ENCODE measurements around the gene LMX1A.

Gene LMX1A

DNA sequence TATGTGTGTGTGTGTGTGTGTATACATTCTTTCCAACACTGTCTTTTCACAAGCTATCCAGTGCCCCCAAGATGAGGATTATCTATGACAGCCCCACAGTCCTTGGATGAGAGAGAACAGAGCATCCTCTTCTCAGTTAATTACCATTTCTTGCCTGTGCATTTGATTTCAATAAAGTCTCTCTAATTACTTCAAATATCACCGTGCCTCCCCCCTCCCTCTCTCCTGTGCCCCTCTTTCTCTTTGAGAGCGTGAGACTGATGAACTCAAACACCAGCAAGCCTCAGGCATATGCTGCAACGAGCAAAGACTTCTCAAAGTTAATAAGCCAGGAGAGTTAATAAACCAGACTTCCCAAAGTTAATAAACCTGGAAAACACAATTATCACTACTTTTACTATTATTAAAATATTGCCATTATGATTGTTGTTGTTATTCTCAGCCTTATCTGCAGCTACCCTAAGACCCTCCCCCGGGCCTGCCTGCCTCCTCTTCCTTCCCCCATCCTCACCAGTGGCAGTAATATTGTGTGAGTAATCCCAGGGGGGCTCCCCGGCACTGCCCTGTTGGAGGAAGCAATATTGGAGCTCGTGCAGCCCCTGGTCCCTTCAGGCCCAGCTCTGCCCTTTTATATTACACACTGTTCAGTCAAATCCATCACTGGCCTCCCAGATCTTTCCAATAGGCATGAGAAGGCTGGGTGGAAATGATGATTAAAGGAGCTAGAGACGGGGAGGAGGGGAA, 30.9 kb downstream of the LMX1A start:
- no peak overlapping the region for H3K4me3 Mint-ChIP-seq
- no peaks in the 10 kb centered on the region for H3K4me1 Mint-ChIP-seq
- ATAC-seq (replicated peaks) = no peak
- no peaks in the 10 kb centered on the region for H3K36me3 Mint-ChIP-seq
- no peak overlapping the region for H3K27ac Mint-ChIP-seq
- DNase-seq = no peak
- H3K9me3 Mint-ChIP-seq = peaks cover 6 to 7% of the 10 kb centered on the region in 2 donors
- peaks cover 37 to 41% of the 10 kb centered on the region in 2 donors for H3K27me3 Mint-ChIP-seq

- DNase-seq (no peak), ATAC-seq (replicated peaks) (no peak)
- Mint-ChIP-seq H3K36me3 (no peaks in the 10 kb centered on the region), H3K4me3 (no peak overlapping the region), H3K27me3 (peaks cover 37% of the 10 kb centered on the region in 2 donors), H3K9me3 (peaks cover 6 to 7% of the 10 kb centered on the region in 2 donors), H3K4me1 (no peaks in the 10 kb centered on the region), H3K27ac (no peak overlapping the region)
Measured at GRCh38 chr1:165324050-165324449, 32.5 kb downstream of the LMX1A start.

- H3K9me3 Mint-ChIP-seq = peaks cover 4 to 7% of the 10 kb centered on the region in 2 donors
- H3K27me3 Mint-ChIP-seq = peaks cover 38 to 50% of the 10 kb centered on the region in 2 donors
- DNase-seq (no peak), ATAC-seq (replicated peaks) (no peak)
- H3K4me3 Mint-ChIP-seq = no peak overlapping the region
- no peaks in the 10 kb centered on the region for H3K36me3 Mint-ChIP-seq
- H3K27ac Mint-ChIP-seq = no peak overlapping the region
- no peaks in the 10 kb centered on the region for H3K4me1 Mint-ChIP-seq
Measured at GRCh38 chr1:165317612-165318011, 38.9 kb downstream of the LMX1A start.

DNA sequence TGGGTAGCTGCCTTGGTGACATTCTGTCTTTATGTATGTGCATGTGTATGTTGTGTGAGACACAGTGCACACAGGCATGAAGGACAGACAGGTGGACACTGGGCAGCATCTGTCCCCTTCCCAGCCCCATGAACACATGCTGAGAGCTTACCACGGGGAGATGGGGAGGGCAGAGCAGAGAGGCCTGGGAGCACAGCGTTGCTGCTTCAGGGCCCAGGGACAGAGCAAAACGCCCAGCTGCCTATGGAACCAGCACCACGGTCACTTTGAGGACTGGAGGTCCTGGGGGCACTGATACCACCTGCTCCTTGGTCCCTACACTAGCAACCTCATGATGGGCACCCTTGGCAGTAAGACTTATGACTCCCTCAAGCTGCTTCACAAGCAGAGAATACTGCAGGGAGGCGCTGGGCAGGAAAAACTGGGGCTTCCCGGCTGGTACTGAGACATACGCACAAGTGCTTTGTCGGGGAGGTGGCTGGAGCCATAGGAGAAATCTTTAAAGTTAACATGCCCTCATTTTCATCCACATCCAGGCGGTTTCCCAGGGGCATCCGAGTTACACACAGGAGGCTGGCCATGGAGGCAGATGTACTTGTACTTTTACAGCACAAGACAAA, 40.3 kb downstream of the LMX1A start:
- peaks cover 0 to 5% of the 10 kb centered on the region in 2 donors for H3K9me3 Mint-ChIP-seq
- H3K36me3 Mint-ChIP-seq = no peaks in the 10 kb centered on the region
- H3K4me3 Mint-ChIP-seq = no peak overlapping the region
- DNase-seq = no peak
- H3K27ac Mint-ChIP-seq = no peak overlapping the region
- H3K4me1 Mint-ChIP-seq = no peaks in the 10 kb centered on the region
- ATAC-seq (replicated peaks) = no peak
- peaks cover 34 to 46% of the 10 kb centered on the region in 2 donors for H3K27me3 Mint-ChIP-seq

GRCh38 chr1:165315481-165315880, 41.0 kb downstream of the LMX1A start:
- Mint-ChIP-seq H3K27me3 (peaks cover 31 to 41% of the 10 kb centered on the region in 2 donors), H3K9me3 (peaks cover 0 to 4% of the 10 kb centered on the region in 2 donors), H3K27ac (no peak overlapping the region), H3K4me1 (no peaks in the 10 kb centered on the region), H3K36me3 (no peaks in the 10 kb centered on the region), H3K4me3 (no peak overlapping the region)
- DNase-seq (no peak), ATAC-seq (replicated peaks) (no peak)

GRCh38 chr1:165313903-165314302, 42.6 kb downstream of the LMX1A start:
- Mint-ChIP-seq H3K36me3 (no peaks in the 10 kb centered on the region), H3K4me1 (no peaks in the 10 kb centered on the region), H3K4me3 (no peak overlapping the region), H3K9me3 (peaks cover 0 to 4% of the 10 kb centered on the region in 2 donors), H3K27ac (no peak overlapping the region), H3K27me3 (peaks cover 31 to 38% of the 10 kb centered on the region in 2 donors)
- no peak for ATAC-seq (replicated peaks)
- no peak for DNase-seq

GRCh38 chr1:165312591-165312990, 43.9 kb downstream of the LMX1A start:
- no peaks in the 10 kb centered on the region for H3K4me1 Mint-ChIP-seq
- no peak overlapping the region for H3K4me3 Mint-ChIP-seq
- H3K27me3 Mint-ChIP-seq = peaks cover 26 to 30% of the 10 kb centered on the region in 2 donors
- H3K27ac Mint-ChIP-seq = no peak overlapping the region
- peaks cover 0 to 4% of the 10 kb centered on the region in 2 donors for H3K9me3 Mint-ChIP-seq
- H3K36me3 Mint-ChIP-seq = no peaks in the 10 kb centered on the region
- DNase-seq = no peak
- ATAC-seq (replicated peaks) = no peak

DNA sequence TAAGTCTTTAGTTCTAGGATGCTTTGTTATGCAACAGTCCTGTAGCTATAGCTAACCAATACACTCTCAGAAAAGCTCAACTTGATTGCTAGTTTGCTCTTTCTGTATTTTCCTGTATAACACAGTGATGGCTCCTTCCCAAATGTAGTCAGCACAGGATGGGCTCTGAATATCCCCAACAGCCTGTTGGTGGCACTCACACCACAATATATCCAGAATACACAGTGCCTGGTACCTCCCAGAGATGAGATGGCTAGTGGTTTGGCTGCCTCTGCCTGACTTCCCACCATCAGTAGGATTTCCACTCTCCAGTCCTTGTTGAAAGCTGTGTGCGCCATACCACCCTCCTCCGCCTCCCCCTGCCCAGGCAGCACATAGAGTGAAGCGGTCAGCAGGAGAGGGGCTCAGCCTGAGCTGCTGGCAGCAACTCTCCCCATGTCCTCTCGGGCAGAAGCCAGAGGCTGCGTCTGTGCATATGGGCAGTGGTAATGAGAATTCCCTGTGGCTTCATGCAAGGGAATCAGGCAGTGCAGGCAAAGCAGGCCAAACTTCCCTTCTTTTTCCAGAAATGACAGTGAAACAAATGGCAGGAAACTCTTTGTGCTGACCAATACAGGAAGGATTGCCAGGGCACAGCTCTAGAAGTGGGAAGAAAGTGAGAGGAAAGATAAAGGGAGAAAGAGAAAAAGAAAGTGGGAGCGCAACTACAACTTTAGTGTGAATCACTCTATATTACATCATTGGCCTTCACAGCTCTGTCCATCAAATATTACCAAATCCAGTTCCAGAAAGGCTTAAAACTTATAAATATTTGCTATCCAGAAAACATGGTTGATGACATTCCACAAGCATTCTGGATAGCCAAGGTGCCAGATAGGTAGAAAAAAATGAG, 49.7 kb downstream of the LMX1A start:
- Mint-ChIP-seq H3K27ac (no peak overlapping the region), H3K4me1 (no peaks in the 10 kb centered on the region), H3K9me3 (peaks cover 0 to 3% of the 10 kb centered on the region in 2 donors), H3K27me3 (peaks cover 7 to 19% of the 10 kb centered on the region in 2 donors), H3K4me3 (no peak overlapping the region), H3K36me3 (no peaks in the 10 kb centered on the region)
- DNase-seq = no peak
- ATAC-seq (replicated peaks) = no peak

DNA sequence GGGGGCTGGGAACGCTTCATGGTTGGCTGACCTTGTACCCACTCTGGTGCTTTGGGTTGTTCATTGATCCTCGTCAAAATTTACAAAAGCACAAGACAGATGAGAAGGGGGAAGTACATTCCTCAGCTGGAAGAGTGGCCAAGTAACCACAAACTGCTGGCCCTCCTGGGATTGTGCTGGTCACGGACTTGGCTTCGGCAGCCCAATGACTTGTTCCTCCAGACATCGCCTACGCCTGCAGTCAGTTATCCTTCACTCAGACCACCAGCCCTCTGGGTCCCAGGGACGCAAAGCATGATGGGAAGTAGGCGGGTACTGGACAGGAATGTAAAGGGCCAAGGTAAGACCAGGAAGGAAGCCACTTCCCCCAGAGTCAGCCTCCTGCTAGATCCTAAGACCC, 53.1 kb downstream of the LMX1A start:
- ATAC-seq (replicated peaks) (no peak), DNase-seq (no peak)
- no peak overlapping the region for H3K4me3 Mint-ChIP-seq
- H3K36me3 Mint-ChIP-seq = no peaks in the 10 kb centered on the region
- peaks cover 0 to 3% of the 10 kb centered on the region in 2 donors for H3K9me3 Mint-ChIP-seq
- H3K4me1 Mint-ChIP-seq = no peaks in the 10 kb centered on the region
- H3K27me3 Mint-ChIP-seq = peaks cover 7 to 24% of the 10 kb centered on the region in 2 donors
- H3K27ac Mint-ChIP-seq = no peak overlapping the region

DNA sequence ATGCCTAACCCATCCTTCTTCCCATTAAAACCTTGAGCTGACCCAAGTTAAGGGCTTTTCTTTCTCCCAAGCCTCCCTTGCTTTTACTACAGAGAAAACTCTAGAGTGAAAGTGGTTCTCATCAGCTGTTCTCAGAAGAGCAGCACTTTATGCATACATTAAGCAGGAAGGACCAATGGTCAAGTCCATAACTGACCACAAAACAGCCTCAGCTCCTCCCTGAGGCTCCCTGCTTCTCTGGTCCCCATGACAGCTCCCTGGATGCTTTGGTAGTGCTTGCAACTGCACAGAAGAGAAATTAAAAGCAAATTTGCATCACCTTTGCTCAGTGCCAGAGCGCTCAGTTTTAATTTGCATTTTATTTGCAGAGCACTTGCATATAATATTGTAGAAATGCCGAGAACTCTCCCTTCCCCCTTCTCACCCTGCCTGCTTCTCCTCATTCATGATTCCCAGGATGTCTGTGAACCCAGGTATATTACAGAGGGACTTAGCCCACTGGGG, 56.1 kb downstream of the LMX1A start:
- DNase-seq = no peak
- H3K9me3 Mint-ChIP-seq = no peaks in the 10 kb centered on the region
- H3K4me1 Mint-ChIP-seq = no peaks in the 10 kb centered on the region
- no peaks in the 10 kb centered on the region for H3K36me3 Mint-ChIP-seq
- no peak for ATAC-seq (replicated peaks)
- no peak overlapping the region for H3K27ac Mint-ChIP-seq
- H3K4me3 Mint-ChIP-seq = no peak overlapping the region
- peaks cover 13 to 20% of the 10 kb centered on the region in 2 donors for H3K27me3 Mint-ChIP-seq

GRCh38 chr1:165298203-165298820, 58.2 kb downstream of the LMX1A start:
- H3K4me1 Mint-ChIP-seq = no peaks in the 10 kb centered on the region
- DNase-seq (no peak), ATAC-seq (replicated peaks) (no peak)
- no peaks in the 10 kb centered on the region for H3K9me3 Mint-ChIP-seq
- H3K27me3 Mint-ChIP-seq = peaks cover 8 to 13% of the 10 kb centered on the region in 2 donors
- H3K4me3 Mint-ChIP-seq = no peak overlapping the region
- no peaks in the 10 kb centered on the region for H3K36me3 Mint-ChIP-seq
- no peak overlapping the region for H3K27ac Mint-ChIP-seq

DNA sequence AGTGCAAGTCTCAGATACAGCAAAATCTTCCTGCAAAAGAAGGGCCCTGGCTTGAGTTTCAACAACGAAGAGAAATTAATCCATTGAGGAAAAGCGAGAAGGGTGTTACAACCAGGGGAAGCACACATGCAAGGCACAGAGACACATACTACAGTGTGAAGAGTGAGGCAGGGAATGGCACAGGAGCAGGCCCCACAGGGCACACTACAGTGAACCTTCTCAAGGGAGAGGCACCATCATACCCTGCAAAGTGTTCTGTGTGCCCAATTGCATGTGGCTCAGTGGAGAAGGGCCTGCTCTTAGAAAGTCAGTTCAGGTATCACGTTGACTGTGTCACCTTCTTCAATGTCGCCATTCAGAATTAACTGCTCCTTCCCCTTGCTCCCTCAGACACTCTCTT, 60.3 kb downstream of the LMX1A start:
- peak in 1 of 2 donors; percentile 25 for ATAC-seq (replicated peaks)
- H3K9me3 Mint-ChIP-seq = no peaks in the 10 kb centered on the region
- H3K27me3 Mint-ChIP-seq = peaks cover 3 to 13% of the 10 kb centered on the region in 2 donors

GRCh38 chr1:165290148-165290547, 66.4 kb downstream of the LMX1A start:
- Mint-ChIP-seq H3K4me1 (no peaks in the 10 kb centered on the region), H3K9me3 (peaks cover 0 to 4% of the 10 kb centered on the region in 2 donors), H3K4me3 (no peak overlapping the region)

More for the DNA sequence above, 60.3 kb downstream of the LMX1A start:
- no peaks in the 10 kb centered on the region for H3K36me3 Mint-ChIP-seq
- no peaks in the 10 kb centered on the region for H3K4me1 Mint-ChIP-seq
- H3K27ac Mint-ChIP-seq = no peak overlapping the region
- no peak for DNase-seq
- no peak overlapping the region for H3K4me3 Mint-ChIP-seq

GRCh38 chr1:165289556-165289955, 67.0 kb downstream of the LMX1A start:
- H3K4me3 Mint-ChIP-seq = no peak overlapping the region
- no peaks in the 10 kb centered on the region for H3K36me3 Mint-ChIP-seq
- peaks cover 0 to 4% of the 10 kb centered on the region in 2 donors for H3K9me3 Mint-ChIP-seq
- H3K4me1 Mint-ChIP-seq = no peaks in the 10 kb centered on the region
- no peak for ATAC-seq (replicated peaks)
- peaks cover 14 to 33% of the 10 kb centered on the region in 2 donors for H3K27me3 Mint-ChIP-seq
- DNase-seq = no peak
- H3K27ac Mint-ChIP-seq = no peak overlapping the region

More at GRCh38 chr1:165290148-165290547, 66.4 kb downstream of the LMX1A start:
- Mint-ChIP-seq H3K36me3 (no peaks in the 10 kb centered on the region), H3K27me3 (peaks cover 14 to 32% of the 10 kb centered on the region in 2 donors), H3K27ac (no peak overlapping the region)
- no peak for ATAC-seq (replicated peaks)
- no peak for DNase-seq
